Neuronal stem cell (in vitro differentiated cells): Measurements from ENCODE around the gene C16orf95.

Experiments used
- DNase-seq: peaks from one replicate; pipeline ENCODE4 v3.0.0-alpha.2; 2013; ENCODE audit warnings: low spot score
- H2AFZ ChIP-seq: one replicate; pipeline ENCODE4 v1.6.1; 2013; ENCODE audit warnings: mild to moderate bottlenecking, low read length, inconsistent platforms
- H2AK5ac ChIP-seq: 2 replicates; pipeline ENCODE4 v1.6.1; 2013; ENCODE audit warnings: low read depth, mild to moderate bottlenecking, inconsistent platforms, low read length, moderate library complexity, mixed read lengths
- H2BK120ac ChIP-seq: 2 replicates; pipeline ENCODE4 v1.6.1; 2013; ENCODE audit warnings: low read depth, mild to moderate bottlenecking, inconsistent platforms, low read length, moderate library complexity, mixed read lengths
- H2BK12ac ChIP-seq: one replicate; pipeline ENCODE4 v1.6.1; 2013; ENCODE audit warnings: low read length, inconsistent platforms
- H2BK15ac ChIP-seq: 2 replicates; pipeline ENCODE4 v1.6.1; 2013; ENCODE audit warnings: mild to moderate bottlenecking, low read length, inconsistent platforms, mixed read lengths
- H2BK5ac ChIP-seq: one replicate; pipeline ENCODE4 v1.6.1; 2013; ENCODE audit warnings: inconsistent platforms, mild to moderate bottlenecking, low read length, moderate library complexity
- H3K14ac ChIP-seq: one replicate; pipeline ENCODE4 v1.6.1; 2013; ENCODE audit warnings: low read length, inconsistent platforms
- H3K18ac ChIP-seq: 2 replicates; pipeline ENCODE4 v1.6.1; 2013; ENCODE audit warnings: low read length, inconsistent platforms
- H3K23ac ChIP-seq: 2 replicates; pipeline ENCODE4 v1.6.1; 2013; ENCODE audit warnings: low read depth, mild to moderate bottlenecking, mixed read lengths, low read length, inconsistent platforms; ENCODE audit not compliant: poor library complexity
- H3K27ac ChIP-seq: replicated peaks from 3 replicates; pipeline ENCODE4 v1.5.1; 2013; ENCODE audit warnings: low read length, inconsistent platforms
- H3K27me3 ChIP-seq, 3 experiments: 2 replicates each; pipeline ENCODE4 v1.6.1; 2013; ENCODE audit warnings: low read length in 3 of 3, mild to moderate bottlenecking in 2 of 3, inconsistent platforms in 1 of 3, low read depth in 1 of 3, mixed read lengths in 1 of 3, moderate library complexity in 1 of 3; ENCODE audit not compliant: control insufficient read depth in 3 of 3, insufficient read depth in 3 of 3
- H3K36me3 ChIP-seq, 2 donors: replicated peaks in 1 of 2; 2 replicates each; pipeline ENCODE4 v1.6.1; 2013; ENCODE audit warnings: low read length in 2 of 2; ENCODE audit not compliant: control insufficient read depth in 2 of 2, insufficient read depth in 2 of 2
- H3K4ac ChIP-seq: 2 replicates; pipeline ENCODE4 v1.6.1; 2013; ENCODE audit warnings: inconsistent platforms, mild to moderate bottlenecking, low read length, moderate library complexity
- H3K4me1 ChIP-seq, 2 donors: 1 replicate in 1 of 2; 2 replicates in 1 of 2; pipeline ENCODE4 v1.6.1; 2013; ENCODE audit warnings: low read length in 2 of 2, low read depth in 1 of 2; ENCODE audit not compliant: control insufficient read depth in 2 of 2, insufficient read depth in 1 of 2
- H3K4me2 ChIP-seq: one replicate; pipeline ENCODE4 v1.6.1; 2013; ENCODE audit warnings: mild to moderate bottlenecking, low read length, inconsistent platforms; ENCODE audit not compliant: insufficient read depth, poor library complexity, severe bottlenecking
- H3K4me3 ChIP-seq, 2 donors: 2 replicates each; pipeline ENCODE4 v1.5.1; 2013; ENCODE audit warnings: low read length in 2 of 2, mild to moderate bottlenecking in 2 of 2, inconsistent platforms in 1 of 2, moderate library complexity in 1 of 2
- H3K79me1 ChIP-seq: one replicate; pipeline ENCODE4 v1.6.1; 2013; ENCODE audit warnings: low read depth, mild to moderate bottlenecking, inconsistent platforms, low read length, moderate library complexity
- H3K9ac ChIP-seq: one replicate; pipeline ENCODE4 v1.6.1; 2013; ENCODE audit warnings: mild to moderate bottlenecking, low read depth, low read length, inconsistent platforms; ENCODE audit not compliant: poor library complexity
- H3K9me3 ChIP-seq, 2 donors: replicated peaks in 1 of 2; 2 replicates each; pipeline versions ENCODE3 to v1.6.1; 2013; ENCODE audit warnings: low read length in 2 of 2, mild to moderate bottlenecking in 2 of 2, inconsistent platforms in 1 of 2, low read depth in 1 of 2, mixed read lengths in 1 of 2, moderate library complexity in 1 of 2; ENCODE audit not compliant: control insufficient read depth in 2 of 2, insufficient read depth in 1 of 2
- H4K8ac ChIP-seq: one replicate; pipeline ENCODE4 v1.6.1; 2013; ENCODE audit warnings: low read depth, mild to moderate bottlenecking, inconsistent platforms, low read length, moderate library complexity
- H4K91ac ChIP-seq: one replicate; pipeline ENCODE4 v1.6.1; 2013; ENCODE audit warnings: low read length, low read depth, mild to moderate bottlenecking, inconsistent platforms; ENCODE audit not compliant: poor library complexity
- WGBS, 2 donors: extraction: QIAGEN DNeasy Blood & Tissue Kit; methylation state at CpG; one replicate each; pipeline ENCODE4 v1.1.7; 2013; ENCODE audit warnings: missing lambda C conversion rate in 2 of 2, mixed read lengths in 1 of 2; ENCODE audit not compliant: insufficient read length in 2 of 2, insufficient replicate concordance in 1 of 2; ENCODE audit errors: extremely low coverage in 2 of 2; 5-methylcytosine and 5-hydroxymethylcytosine counted together

C16orf95 gene

DNA sequence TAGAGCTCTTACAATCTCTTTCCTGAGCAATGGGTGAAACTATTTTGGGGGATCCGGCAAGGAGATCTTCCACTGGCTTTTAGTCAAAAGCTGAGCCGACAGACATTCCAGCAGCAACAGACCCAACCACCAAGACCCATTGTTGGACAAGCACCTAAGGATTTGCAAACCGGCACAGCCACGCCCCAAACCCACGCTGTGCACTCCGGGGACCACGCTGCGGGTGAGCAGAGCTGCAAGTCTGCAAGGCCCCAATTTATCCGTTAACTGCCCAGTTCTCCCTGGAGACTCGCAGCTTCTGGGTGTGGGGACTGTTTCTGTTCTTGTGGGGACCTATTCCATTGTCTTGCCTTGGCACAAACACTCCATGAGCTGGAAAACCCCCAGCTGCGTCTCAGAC lies 45.9 kb downstream of the C16orf95 start:
- Histone ChIP-seq H3K4me1 (peaks cover 1 to 8% of the 10 kb centered on the region in 2 donors), H3K9me3 (peaks cover 0 to 3% of the 10 kb centered on the region in 2 donors), H3K36me3 (no peaks in the 10 kb centered on the region), H2BK15ac (no peak overlapping the region), H2AK5ac (no peak overlapping the region), H2AFZ (no peak overlapping the region), H3K79me1 (no peaks in the 10 kb centered on the region), H3K4me3 (no peak overlapping the region), H3K4ac (no peak overlapping the region), H2BK12ac (no peak overlapping the region), H3K23ac (no peak overlapping the region), H3K27me3 (no peaks in the 10 kb centered on the region), H4K91ac (no peak overlapping the region), H3K18ac (no peak overlapping the region), H2BK5ac (no peak overlapping the region), H3K9ac (peak overlapping the region; percentile 47), H3K27ac (no peak overlapping the region), H4K8ac (no peak overlapping the region), H3K4me2 (no peak overlapping the region), H3K14ac (no peak overlapping the region), H2BK120ac (no peak overlapping the region)
- no CpG with 5 or more reads among the region's 11 CpGs for WGBS, 2 donors
- no peak for DNase-seq

DNA sequence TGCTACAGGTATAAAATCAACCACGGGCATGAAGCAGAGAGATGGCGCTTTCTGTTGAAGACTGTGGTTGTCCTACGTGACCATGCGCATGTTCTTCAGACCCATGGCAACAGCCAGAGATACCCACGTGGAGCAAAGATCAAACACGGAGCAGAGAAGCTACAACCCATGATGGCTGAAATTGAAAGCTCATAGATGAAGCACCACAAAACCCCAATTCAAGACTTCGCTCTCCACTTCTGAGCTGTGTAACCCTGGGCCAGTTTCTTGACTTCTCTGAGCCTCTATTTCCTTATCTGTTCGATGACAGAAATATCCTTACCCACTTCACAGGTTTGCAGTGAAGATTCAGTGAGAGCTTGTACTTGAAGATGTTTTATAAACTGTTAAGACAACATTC lies 49.6 kb downstream of the C16orf95 start:
- Histone ChIP-seq H2BK15ac (no peak overlapping the region), H3K4me1 (peaks cover 0 to 1% of the 10 kb centered on the region in 2 donors), H3K79me1 (no peaks in the 10 kb centered on the region), H3K4ac (no peak overlapping the region), H3K4me3 (no peak overlapping the region), H3K4me2 (no peak overlapping the region), H3K9ac (no peak overlapping the region), H2AFZ (no peak overlapping the region), H2AK5ac (no peak overlapping the region), H2BK120ac (no peak overlapping the region), H3K27me3 (no peaks in the 10 kb centered on the region), H3K36me3 (no peaks in the 10 kb centered on the region), H3K23ac (no peak overlapping the region), H4K8ac (no peak overlapping the region), H2BK5ac (no peak overlapping the region), H3K9me3 (peaks cover 0 to 6% of the 10 kb centered on the region in 2 donors), H4K91ac (no peak overlapping the region), H3K14ac (no peak overlapping the region), H3K18ac (no peak overlapping the region), H2BK12ac (no peak overlapping the region), H3K27ac (no peak overlapping the region)
- WGBS, 2 donors, result no CpG with 5 or more reads among the region's 8 CpGs
- no peak for DNase-seq

DNA sequence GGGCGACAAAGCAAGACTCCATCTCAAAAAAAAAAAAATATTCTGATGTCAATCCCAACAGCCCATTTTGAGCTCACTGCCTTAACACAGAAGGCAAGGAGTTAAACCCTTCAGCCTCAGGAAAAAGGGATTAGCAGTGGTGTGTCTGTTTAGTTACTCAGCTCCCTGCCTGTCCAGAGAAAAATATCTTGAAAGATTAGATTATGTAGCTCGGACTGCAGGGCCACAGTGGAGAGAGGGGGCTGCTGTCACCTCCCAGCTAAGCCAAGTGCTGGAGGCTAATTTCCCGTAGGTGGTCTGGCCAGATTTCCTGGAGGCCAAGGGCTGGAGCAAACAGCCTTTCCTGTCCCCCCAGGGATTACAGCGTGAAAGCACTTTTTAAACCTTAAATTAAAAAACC lies 50.3 kb downstream of the C16orf95 start:
- Histone ChIP-seq H3K9me3 (peaks cover 0 to 6% of the 10 kb centered on the region in 2 donors), H3K79me1 (no peaks in the 10 kb centered on the region), H3K4ac (no peak overlapping the region), H3K27ac (no peak overlapping the region), H2AK5ac (no peak overlapping the region), H3K9ac (no peak overlapping the region), H4K91ac (no peak overlapping the region), H3K27me3 (no peaks in the 10 kb centered on the region), H2BK120ac (no peak overlapping the region), H2BK12ac (no peak overlapping the region), H2AFZ (no peak overlapping the region), H3K23ac (no peak overlapping the region), H3K4me1 (peaks cover 0 to 1% of the 10 kb centered on the region in 2 donors), H3K18ac (no peak overlapping the region), H2BK15ac (no peak overlapping the region), H3K4me3 (no peak overlapping the region), H4K8ac (no peak overlapping the region), H3K14ac (no peak overlapping the region), H3K4me2 (no peak overlapping the region), H2BK5ac (no peak overlapping the region), H3K36me3 (no peaks in the 10 kb centered on the region)
- DNase-seq, result no peak
- no CpG with 5 or more reads among the region's 4 CpGs for WGBS, 2 donors

DNA sequence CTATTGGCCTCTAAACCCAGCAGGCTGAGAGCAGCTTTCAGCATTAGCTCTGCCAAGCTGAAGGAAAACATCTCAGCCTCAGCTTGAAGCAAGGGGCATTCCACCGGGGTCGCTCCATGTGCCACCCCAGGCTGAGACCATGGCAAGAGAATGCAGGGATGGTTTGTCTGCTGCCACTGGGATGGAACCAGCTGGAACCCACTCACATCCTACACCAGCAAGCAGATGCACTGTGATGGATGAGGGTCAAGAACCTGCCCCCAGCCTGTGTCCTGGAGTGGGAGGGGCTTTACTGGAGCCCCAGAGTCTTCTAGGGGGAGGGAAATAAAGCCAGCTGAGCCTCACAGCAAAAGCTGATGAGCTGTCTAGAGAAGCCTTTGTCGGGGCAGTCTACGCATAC lies 51.9 kb downstream of the C16orf95 start:
- Histone ChIP-seq H3K18ac (no peak overlapping the region), H2BK120ac (no peak overlapping the region), H3K4me1 (peaks cover 0 to 1% of the 10 kb centered on the region in 2 donors), H2AK5ac (no peak overlapping the region), H3K79me1 (no peaks in the 10 kb centered on the region), H2BK12ac (no peak overlapping the region), H3K27me3 (no peaks in the 10 kb centered on the region), H3K36me3 (no peaks in the 10 kb centered on the region), H2BK5ac (no peak overlapping the region), H3K27ac (no peak overlapping the region), H3K14ac (no peak overlapping the region), H3K9ac (no peak overlapping the region), H3K23ac (no peak overlapping the region), H3K4me3 (no peak overlapping the region), H3K9me3 (peaks cover 0 to 9% of the 10 kb centered on the region in 2 donors), H3K4me2 (no peak overlapping the region), H4K91ac (no peak overlapping the region), H3K4ac (no peak overlapping the region), H2AFZ (no peak overlapping the region), H4K8ac (no peak overlapping the region), H2BK15ac (no peak overlapping the region)
- no CpG with 5 or more reads among the region's 4 CpGs for WGBS, 2 donors
- no peak for DNase-seq
